COLO668 (cell line): Measurements from ENCODE around the gene LGR4.
A peak's percentile ranks its signal among the peaks of the same experiment; 100 is the strongest.

Experiments
- DNase-seq: peaks from one replicate; lab custom pipeline; 2025; ENCODE audit not compliant: unreplicated experiment; lab: John Stamatoyannopoulos, UW

LGR4 gene

DNA sequence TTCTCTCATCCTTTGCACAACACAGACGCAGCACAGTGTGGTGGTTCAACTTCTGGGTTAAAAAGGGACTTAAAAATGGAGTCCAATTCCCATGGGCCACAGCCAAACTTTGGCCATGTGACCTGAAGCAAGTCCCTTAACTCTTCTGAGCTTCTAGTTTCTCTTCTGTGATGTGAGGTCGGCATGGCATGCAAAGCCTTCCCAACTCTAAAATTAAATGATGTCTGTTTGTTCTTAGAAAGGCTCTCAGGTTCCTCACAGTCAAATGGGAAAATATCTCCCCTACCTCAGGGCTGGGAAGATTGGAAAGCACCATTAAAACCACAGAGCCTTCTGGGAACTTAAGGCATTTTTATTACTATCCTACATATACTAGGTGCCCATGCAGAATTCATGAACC, 38.8 kb downstream of the LGR4 start:
- DNase-seq: no peak

DNA sequence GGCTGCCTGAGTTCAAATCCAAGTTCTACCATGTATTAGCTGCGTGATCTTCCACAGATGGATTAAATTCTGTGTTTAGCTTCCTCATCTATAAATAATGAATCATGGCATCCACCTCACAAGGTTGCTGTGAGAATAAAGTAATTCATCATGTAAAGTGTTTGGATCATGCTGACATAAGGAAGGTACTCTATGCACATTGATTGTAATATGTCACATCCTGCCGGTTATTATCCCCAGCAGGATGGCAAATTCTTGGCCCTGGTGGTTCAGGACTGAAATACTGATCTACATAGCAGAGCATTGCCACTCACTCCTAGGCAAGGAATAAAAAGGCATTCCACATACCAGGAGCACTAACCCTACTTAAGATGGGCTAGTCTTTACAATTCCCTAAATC, 40.8 kb downstream of the LGR4 start:
- peak; percentile 7 for DNase-seq

DNA sequence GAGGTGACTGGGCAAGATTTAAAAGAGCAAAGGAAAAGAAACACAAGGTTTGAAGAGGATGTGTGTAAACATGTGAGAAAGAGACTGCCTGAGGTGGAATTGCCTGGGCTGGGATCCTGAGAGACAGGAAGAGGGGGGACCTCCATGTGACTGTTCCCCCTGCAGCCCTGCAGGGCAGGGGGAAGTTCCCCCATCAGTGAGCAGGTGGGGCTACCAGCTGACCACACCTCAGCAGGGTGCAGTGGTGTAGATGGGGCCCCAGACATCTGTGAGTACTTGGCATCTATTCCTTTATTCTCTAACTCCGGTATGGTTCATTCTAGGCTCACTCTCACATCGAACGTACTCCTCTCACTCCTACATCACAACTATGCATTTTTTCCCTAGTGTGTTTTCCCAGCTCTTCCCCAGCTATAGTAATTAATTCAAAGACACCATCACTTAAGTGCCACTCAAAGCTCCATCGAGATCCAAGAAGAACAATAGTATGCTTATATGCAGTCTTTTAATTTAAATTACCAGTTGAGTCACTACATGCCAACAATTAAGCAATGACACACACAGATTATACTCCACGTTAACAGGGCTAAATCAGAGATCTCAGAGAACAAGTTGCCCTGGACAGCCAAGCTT, 42.7 kb downstream of the LGR4 start:
- peak; percentile 63 for DNase-seq

DNA sequence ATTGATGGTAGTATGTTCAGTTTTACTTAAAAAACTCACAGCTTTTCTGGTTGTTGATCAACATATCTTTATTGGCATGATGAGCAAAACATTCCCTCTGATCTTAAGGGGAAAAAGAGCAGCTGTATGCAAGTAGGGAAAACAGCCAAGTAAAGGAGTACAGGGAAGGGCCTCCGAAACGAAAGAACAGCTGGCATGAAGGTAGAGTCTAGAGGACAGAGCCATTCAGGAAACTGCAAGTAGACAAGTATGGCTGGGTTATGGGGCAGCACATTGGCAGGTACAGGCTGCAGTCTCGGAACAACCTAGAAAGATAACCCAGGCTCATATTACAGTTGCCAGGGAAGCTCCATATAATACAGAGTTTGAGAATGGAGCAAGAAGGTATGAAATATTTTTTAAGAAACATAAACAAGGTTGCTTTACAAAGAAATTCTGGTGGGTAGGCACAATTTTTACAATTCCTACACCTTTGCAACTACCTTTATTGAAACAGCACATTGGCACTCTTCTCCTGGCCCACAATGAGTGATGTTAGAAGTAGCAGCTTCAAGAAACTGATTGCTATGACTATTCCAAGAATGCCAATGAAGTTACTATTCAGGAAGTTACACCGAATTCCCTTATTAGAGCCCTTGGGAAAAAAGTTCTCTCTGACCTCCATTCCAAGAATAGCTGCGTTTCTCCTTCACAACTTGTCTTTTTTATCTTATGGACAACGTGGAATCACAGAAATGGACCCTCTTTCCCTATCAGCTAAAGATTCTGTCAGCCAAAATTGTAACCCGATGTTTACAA, 45.2 kb downstream of the LGR4 start:
- no peak for DNase-seq

DNA sequence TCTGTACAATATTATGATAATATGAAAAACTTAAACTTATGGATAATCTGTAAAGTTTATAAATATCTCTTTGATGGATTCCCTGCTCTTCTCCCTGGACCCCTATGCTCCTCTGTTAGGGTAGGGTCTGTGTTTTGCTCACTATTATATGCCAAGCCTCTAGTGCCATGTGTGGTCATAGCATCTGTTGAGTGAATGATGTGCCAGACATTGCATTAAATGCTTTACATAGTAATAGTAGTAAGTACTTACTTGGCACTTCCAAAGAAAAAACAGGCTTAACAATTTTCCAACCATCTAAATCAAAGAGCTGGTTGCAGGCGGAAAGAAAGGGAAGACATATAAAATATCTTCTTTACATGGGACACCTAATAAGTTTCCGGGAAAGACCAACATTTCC, 46.8 kb downstream of the LGR4 start:
- no peak for DNase-seq

DNA sequence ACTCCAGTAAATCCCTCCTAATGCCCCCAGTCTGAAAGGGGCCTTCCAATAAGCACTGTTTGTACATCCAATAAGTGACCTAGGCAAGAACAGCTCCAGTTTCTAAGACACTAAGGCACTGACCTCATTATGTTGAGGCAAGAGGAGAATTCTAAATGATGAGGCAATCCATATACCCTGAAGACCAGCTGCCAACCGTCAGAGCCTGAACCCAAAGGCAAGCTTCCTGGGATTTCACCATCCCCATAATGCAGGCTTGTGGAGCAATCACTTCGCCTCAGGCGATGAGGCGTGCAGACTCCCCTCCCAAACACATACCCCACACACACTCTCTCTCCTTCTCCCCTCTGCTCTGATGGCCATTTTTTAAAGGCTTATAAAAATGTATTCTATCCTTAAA, 49.5 kb downstream of the LGR4 start:
- DNase-seq: peak; percentile 41

DNA sequence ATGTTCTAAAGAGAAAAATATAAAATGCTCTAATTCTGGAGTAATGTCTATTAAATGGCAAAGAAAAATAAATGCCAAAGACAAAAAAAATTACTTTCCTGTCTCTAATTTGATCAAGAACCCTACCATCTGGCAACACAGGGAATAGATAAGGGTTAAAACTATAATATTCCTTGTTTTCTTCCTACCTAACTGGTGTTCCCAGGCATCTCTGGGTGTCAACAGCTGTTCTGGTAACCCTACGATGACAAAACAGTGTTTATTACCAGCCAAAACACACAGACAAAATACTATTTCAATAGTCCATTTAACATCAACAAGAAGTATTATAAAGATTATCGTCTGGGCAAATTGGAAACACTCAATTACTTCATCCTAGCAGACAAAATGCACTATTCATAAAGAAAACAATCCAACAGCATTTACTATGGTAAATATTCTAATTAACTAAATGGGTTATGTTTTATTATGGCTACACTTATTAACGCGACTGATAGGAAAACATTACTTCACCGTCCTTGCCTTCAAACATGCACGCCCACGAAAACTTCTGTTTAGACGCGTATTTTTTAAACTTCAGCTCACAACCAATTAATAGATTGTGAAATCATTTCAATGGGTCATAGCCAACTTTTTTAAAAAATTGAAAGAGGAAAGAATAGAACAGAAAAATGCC, 50.6 kb downstream of the LGR4 start:
- no peak for DNase-seq

DNA sequence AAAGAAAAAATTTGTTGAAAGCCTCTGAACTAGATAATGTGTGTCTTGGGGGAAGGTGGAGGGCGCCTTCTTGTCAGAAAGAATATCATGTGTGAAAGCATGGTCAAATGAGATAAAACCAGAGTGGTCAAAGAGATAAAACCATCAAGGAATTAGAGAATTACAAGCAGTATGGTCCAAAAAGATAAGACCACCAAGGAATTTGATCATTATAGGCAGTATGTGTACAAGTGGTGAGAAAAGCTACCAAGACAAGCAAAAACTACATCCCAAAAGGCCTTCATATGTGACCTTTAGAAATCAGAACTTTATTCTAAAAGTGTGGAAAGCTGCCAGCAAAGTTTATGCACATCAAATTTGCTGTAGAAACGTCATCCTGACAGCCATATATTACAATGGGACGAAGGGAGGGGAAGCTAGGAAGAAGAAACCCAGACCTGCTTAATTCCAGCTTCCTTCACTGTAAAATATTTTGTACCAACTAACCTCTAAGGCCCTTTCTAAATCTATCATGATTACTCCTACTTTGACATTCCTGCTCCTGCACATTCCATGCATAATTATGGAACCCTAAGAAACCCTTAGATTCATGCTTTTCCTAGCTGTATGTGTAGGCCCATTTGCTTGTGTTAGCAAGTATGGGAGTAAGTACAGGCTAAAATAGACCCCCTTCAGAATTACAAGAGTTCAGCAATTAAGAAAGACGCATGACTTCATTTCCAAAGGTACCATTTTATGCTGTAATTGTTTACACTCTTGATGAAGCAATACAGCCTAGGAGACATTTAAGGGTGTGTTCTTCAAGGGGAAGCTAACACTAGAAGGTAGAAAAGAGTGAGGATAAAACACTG, 51.6 kb downstream of the LGR4 start:
- no peak for DNase-seq

DNA sequence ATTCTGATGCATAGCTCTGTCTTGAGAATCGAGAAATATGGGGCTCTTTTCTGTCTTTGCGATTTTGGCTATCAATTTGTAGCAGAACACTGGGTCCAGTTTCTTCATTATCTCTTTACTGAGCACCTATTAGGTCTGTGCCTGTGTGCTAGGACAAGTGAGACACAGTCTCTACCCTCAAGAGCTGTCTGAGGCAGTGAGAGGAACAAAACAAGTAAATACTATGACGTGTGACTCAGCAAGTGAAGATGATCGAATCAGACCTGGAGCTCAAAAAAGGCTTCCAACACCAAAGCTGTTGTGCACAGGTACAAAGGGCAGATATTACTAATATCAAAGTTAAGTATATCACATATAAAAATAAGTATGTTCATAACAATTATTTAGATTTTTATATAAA, 52.4 kb downstream of the LGR4 start:
- DNase-seq: no peak

DNA sequence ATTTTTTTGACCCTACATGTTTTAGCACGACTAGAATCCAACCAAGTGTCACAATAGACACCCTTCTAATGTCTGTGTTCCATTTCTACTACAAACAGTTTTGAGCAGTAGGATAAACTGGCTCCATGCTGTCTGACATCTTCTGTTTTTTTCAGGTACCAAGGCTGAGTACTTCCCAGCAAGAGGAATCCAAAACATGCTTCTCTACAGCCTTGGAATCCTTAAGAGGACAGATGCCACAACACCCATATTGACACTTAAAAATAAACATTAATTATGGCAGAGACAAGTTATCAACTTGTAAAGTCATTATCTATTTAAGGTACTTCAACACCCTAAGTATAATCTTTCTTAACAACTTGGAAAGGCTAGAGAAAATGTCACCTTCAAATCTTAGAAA, 54.2 kb downstream of the LGR4 start:
- no peak for DNase-seq

DNA sequence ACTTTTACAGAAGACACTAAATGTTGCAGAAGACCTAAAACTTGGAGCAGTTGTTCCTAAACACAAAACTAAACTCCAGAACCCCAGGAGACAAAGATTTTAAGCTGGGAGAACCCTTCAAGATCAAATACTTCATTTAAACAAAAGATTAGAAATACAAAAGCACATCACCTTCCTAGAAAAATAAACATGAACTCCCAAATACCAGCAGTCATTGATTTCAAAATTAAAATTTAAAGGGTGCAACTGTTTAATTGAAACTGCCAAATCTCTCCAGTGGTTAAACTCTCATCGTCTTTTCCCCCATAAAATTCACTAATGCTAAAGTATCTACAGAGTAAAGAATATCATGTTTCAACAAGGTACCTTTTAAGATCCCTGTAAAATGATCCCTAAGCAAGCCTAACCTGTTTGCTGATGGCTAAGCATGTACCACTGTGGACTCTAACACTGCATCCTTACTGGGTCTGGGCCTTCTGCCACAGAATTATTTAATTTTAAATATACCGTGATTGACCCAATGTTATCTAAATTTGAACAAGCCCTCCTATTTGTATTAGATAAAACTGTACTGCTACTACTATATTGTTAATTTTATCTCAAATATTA, 55.9 kb downstream of the LGR4 start:
- DNase-seq: no peak

DNA sequence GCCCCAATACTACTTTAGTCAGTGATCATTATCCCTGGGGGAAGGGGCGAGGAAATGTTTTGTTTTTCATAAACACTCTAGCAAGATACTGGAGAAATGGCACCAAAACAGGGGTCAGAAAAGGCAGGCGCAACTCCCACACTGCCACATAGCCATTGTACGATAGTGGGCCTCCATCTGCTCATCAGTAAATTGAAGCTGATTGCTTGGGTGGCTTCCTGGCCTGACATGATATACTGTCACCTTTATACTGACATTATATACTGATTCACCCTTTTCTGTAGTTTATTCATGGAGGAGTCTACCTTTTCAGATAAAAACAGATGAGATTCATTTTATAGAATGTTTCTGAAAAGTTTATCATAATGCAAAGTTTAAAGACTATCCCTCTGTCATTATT, 57.9 kb downstream of the LGR4 start:
- DNase-seq: no peak

DNA sequence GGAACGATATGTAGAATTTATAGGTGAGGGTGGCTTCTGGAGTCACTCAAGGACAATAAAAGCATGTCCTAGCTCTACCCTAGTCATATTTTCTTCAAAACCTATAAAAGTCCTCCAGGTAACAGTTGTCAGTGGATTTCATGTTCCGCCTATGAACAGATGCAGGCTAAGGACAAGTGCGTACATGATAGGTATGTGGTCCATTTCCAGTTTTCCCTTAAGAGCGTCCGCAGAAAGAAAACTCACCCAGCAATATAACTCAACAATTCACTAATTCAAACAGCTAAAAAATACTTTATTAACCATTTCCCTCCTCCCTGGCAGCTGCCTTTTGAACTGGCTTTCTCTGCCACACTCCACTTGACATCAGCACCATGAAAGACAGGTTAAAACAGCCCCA, 59.4 kb downstream of the LGR4 start:
- no peak for DNase-seq

DNA sequence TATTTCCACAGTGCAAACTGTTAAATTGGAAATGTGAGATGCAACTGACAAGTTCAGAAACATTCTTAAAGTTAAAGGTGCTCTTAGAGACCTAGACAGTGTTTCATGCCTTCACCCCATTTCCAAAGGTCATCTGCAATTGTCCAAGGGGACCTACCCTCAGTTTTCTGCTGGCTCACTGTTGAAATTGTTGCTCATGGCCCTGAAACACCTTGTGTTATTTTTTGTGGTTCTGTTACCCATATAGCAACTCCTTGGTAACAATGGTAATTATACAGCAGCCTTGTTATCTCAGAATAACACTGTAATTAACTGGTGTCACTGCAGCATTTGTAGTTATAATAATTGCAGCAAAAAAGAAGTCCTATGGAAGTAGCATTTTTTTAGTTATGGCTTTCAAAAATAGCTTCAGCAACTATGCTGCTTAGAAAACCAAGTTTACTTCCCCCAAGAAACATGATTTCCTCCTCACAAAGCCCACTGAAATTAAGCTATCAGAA, 60.3 kb downstream of the LGR4 start:
- DNase-seq: no peak

DNA sequence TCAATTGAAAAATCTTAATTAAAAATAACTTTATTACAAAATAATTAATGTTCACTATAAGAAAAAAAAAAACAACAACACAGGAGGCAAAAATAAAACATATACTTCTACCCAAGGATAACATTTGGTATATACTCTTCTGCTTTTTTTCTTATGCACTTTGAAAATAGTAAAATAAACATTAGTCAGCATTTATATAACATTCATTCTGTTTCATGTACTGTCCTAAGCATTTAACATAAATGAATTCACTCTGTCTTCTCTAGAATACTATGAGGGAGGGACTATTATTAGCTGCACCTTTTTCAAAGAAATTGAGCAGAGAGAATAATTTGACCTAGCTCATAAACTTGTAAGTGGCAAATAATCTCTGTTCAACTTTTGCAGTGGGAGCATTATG, 61.3 kb downstream of the LGR4 start:
- no peak for DNase-seq

DNA sequence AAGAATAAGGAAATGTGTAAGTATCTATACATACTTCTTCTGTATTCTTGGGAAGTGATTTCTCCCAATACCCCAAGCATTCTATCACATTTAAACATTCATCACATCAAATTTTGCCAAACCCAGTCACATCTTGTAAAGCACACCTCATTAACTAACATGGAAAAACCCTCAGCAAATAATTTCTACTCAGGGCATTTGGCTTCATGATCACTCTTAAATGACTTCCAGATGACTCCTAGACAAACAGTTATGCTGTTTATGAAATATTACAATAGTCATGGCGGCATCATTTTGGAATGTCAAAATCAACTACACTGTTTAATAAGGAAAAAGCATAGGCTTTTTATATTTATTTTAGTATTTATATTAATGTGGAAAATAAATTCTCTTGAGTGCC, 62.3 kb downstream of the LGR4 start:
- DNase-seq: no peak

DNA sequence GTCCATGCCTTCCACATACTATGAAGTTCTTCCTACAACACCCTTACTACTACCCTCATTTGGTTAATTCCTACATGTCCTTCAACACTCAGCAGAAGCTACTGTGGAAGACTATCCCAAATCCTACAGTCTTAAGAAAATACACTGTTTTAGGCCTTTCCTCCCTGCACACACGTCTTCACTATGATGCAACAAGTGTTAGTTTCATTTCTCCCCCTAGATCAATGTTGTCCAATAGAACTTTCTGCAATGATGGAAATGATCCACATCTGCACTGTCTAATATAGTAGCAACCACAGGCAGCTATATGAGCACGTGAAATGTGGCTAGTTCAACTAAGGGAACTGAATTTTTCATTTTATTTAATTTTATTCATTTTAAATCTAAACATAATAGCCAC, 62.8 kb downstream of the LGR4 start:
- DNase-seq: no peak

DNA sequence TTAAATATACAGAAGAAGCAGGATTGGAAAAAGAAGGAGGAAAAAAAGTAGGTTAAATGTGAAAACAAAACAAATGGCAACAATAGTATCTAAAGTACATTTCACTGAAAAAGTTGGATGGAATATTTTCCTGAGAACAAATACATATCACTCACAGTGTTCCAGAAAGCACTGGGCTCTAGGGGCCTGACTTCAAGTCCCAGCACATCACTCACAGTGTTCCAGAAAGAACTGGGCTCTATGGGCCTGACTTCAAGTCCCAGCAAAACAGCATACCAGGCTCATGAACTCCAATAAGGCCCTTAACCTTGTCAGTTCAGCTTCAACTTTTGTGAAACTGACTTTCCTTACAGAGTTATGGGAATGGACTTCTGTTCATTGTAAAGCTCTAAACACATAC, 63.5 kb downstream of the LGR4 start:
- DNase-seq: no peak

DNA sequence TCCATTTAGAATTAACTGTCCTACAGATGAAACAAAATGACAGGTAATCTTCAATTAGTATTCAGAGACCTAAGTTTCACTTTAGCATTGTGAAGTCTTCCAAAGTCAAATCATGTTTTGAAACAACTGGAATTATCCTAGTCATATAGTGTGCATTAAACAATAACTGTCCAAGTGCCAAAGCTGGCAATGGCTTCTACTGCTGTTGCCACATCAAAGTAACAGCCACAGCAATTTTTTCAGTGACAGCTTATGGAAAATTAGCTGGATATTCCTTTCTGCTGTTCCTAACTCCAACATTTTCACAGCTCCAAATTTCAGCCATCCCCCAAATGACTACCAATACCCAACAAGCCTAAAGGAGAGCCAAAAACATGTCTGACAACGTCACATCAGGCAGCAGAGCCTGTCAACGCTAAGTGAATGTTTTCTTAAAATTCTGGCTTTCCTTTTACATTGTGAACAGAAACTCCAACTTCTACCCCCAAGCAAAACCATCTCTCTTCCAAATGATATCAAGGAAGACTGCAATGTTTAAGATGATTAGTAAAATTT, 64.3 kb downstream of the LGR4 start:
- DNase-seq: no peak

DNA sequence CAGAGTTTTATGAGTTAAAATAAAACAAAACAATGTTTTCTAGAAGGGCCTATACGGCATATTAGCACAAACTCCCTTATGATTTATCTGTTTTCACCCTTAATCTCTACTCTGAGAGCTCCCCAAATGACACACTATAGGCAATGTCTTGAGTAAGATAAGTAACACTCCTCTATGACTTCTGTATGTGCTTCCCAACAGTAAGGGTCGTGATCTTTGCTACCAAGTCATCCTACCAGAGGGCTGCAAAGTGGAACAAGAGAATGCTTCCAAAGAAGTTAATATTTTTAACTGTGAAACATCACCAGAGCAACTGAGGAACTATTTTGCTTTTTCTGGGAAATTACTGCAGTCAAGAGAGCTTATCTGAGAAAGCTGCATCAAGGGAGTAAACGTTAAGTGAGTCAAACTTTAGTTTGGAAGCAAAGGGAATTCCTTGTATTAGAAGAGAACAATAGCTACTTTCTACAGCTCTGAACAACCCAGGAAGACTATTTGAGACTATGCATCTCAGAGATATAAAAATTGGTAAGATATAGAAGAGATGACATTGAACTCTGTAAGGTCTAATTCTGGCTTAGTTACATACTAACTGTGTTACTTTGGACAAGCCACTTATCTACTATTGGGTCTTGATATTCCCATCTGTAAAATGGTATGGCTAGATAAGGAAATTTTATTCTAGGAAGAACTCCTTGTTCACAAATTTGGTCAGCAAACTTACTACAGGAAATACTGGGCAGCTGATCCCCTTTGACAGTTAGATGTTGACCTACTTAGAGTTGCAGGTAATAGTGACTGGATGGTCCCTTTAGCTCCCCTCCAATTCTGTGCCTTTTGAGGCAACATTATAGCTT, 65.9 kb downstream of the LGR4 start:
- DNase-seq: no peak
